Stimulated activated CD4-positive, alpha-beta T cell treated with anti-CD3 and anti-CD28 coated beads, TNF-alpha, amount 100 ng/mL, for 4 hours (primary cell): Measurements from ENCODE around the gene CCDC177.
A peak's percentile ranks its signal among the peaks of the same experiment; 100 is the strongest.

Experiments
- DNase-seq, 3 experiments: peaks; one replicate each; pipeline ENCODE4 v3.0.0-alpha.2; 2020; ENCODE audit warnings: low read depth in 3 of 3

The CCDC177 gene

DNA sequence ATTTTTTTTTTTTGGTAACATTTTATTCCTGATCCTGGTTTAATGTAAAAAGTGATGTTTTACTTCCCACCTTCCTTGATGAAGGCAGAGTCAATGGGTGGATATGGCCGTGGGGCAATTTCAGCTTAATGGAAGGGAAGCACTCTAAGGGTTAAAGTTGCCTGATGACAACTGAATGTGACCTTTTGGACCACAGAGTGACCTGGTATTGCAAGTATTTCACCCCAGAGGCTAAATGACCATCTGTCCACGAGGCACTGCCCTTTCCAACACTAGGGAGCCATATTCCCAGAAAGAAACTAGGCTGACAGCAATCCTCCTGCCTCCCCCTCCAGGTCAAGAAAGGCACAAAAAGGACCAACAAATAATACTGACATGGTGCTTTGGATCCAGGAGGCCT, 4.8 kb downstream of the CCDC177 start:
- no peak for DNase-seq

DNA sequence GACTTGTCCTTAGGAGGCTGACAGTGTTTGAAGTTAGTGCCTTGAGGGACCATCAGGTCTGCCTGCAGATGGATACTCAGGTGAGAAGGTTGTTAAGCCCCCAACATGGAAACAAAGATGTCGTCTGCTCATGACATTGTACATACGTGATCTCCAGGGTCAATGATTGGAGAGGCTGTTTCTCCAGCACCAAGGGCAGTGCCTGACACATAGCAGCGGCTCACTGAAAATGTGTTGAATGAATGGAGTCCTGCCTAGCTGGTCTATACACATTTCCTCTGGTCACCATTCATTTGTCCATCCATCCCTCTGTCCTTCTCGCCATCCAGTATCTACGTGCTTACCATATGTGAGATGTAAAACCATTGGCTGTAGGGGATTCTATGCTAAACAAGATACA, 7.1 kb downstream of the CCDC177 start:
- DNase-seq, result no peak

DNA sequence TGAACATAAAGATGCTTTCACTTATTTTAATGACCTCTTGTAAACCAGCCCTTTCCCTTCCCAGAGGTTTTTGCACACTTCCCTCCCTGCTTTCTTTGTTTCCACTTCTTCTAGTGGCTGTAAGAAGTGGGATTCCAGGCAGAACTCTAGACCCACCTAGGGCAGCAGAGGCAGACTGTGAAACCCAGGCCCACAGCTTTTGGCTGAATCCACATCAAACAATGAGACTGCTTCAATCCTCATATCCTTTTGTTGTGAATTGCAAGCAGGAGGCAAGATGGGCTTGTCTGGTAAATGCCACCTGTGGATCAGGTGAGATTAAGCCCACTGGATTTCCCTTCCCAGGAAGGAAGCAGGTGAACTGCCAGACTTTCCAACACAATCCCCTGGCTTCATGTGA, 12.8 kb downstream of the CCDC177 start:
- DNase-seq, result no peak

DNA sequence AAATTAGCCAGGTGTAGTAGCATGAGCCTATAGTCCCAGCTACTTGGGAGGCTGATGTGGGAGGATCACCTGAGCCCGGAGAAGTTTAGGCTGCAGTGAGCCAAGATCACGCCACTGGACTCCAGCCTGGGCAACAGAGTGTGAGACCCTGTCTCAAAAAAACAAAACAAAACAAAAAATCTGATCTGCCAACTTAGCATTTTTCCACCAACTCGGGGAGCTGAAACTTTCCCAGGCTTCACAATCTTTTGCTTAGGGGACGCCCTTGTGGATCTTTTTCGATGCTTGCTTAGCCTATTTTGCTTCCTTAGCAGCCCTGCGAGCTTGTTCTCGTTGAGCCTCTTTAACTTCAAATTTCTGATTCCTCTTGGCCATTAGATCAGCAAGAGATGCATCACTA, 13.8 kb downstream of the CCDC177 start:
- no peak for DNase-seq

- no peak for DNase-seq
Observed at GRCh38 chr14:69559581-69560011, 15.1 kb downstream of the CCDC177 start.

- DNase-seq, result no peak
Observed at GRCh38 chr14:69558774-69559173, 15.9 kb downstream of the CCDC177 start.

GRCh38 chr14:69554500-69554899, 20.2 kb downstream of the CCDC177 start:
- DNase-seq, result no peak

GRCh38 chr14:69553252-69553651, 21.4 kb downstream of the CCDC177 start:
- DNase-seq, result no peak

GRCh38 chr14:69551511-69551910, 23.2 kb downstream of the CCDC177 start:
- no peak for DNase-seq

DNA sequence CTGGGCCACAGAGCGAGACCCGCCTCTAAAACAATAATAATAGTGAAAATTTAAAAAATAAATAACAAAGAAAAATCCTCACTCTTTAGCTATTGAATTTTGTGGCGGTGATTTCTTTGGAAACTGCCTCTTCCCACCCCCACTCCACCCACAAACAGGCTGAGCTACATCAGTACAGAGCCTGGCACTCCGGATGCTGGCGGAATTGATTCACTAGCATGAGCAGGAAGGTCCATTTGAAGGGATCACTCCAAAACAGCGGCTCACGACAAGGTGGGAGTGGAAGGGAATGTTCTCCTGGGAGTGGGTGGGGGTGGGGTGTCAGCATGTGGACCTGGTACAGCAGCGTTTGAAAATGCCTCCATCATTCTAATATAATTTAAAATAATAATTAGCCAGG, 26.1 kb downstream of the CCDC177 start:
- DNase-seq, result no peak

DNA sequence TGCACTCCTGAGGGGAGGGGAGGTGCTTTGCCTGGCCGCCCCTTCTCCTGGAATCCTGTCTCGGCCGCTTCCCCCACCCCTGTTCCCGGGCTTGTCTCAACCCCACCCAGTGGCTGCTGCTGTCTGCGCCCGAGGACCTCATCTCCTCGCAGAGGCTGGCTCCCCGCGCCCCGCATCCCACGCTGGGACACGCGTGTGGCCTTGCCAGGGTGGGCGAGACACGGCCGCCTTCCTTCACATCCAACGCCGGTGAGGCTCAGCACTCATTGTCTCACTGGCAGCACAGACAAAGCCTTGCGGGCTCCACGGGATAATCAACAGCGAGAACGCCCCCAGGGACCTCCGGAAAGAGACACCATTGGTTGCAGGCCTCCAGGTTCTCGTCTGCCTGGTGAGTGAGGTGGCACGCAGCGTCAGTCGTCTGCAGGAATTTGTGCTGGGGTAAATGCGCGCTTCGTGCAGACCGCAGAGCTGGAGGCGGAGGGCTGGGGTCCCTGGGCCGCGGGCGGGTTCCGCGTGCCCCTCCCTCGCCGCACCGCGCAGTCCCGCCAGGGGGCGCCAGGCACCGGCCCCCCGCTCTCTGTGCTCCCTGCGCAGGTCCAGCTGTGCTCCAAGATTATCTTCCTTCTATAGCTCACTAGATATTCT, 26.8 kb downstream of the CCDC177 start:
- DNase-seq, result peak in 1 of 3 experiments; percentile 9

DNA sequence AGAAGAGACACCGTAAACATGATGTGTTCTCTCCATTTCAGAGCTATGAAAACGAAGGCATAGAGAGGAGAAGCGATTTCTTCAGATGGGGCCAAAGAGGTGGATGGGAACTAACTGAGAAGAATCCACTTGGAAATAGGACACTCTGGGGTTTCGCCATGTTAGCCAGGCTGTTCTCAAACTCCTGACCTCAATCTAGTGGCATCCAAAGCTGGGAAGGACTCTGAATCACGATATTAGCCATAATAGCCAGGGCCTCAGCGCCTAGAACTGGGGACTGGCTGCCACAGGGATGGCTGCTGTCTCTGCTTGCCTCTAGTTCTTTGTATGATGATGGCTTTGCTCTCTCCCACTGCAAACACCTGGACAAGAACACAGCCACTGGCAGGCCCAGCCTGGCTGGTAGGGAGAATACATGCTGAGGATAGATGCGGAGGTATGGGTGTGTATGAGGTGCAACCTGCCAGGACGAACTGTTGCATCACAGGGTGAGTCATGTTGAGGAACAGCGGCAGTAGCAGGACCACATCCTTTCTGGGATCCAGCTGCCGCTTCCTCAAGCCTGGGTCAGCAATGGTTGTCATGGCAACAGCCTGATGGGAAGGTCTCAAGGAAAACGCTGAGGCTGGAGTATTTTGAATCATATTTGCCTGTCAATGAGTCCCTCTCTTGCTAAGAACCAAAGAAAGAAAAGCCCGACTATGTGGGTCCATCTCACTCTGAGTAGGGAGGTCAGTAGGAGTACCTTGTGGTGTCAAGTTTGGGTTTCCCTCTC, 31.1 kb downstream of the CCDC177 start:
- no peak for DNase-seq

GRCh38 chr14:69542311-69542710, 32.4 kb downstream of the CCDC177 start:
- no peak for DNase-seq

DNA sequence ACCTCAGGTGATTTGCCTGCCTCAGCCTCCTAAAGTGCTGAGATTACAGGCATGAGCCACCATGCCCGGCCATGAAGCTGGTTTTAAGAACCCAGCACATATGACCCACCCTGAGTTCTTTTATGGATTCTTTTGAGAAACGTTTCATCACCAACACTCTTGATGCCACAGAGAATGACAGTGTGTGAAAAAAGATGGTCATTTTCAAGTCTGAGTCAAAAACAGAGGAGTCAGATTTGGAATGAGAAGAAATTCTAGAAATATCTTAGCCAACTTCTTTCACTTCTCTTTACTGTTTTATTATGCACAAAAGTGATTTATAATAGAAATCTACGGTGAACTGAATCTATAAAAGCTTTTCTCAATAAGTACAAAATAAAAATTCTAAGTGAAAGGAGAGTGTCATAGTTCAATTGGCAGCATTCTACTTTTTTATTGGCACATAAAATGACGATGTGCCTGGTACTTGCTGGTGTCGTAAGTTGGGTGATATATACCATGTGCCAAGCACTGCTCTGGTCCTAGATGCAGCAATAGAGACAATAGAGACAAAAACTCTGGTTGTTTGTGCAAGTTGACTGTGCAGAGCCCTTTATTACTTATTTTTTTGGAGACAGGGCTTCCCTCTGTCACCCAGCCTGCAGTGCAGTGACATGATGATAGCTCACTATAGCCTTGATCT, 33.9 kb downstream of the CCDC177 start:
- no peak for DNase-seq

DNA sequence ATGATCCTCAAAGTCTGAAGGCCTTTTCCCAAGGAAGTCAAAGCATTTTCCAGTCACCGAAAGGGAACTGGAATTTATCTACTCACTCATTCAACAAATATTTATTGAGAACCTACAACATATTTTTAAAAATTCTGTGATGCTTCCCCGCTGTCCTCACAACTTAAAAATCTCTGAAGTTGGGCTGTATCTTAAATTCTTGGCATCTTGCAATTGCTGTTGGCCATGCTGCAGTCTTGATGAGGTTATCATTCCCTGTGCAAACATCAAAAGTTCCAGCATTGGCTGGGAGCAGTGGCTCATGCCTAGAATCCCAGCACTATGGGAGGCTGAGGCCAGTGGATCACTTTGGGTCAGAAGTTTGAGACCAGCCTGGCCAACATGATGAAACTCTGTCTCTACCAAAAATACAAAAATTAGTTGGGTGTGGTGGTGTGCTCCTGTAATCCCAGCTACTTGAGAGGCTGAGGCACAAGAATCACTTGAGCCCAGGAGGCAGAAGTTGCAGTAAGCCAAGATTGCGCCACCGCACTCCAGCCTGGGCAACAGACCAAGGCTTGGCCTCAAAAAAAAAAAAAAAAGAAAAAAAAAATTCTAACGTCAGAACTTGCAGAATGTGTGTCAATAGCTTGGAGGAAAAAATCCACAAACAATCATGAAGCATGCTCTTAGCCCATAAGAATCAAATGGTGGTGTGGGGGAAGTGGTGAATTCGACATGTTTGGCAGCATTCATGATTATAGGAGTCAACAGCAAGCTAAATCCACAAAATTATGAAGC, 34.9 kb downstream of the CCDC177 start:
- no peak for DNase-seq

GRCh38 chr14:69538766-69539165, 35.9 kb downstream of the CCDC177 start:
- no peak for DNase-seq

- no peak for DNase-seq
Observed at GRCh38 chr14:69537900-69538299, 36.8 kb downstream of the CCDC177 start.

DNA sequence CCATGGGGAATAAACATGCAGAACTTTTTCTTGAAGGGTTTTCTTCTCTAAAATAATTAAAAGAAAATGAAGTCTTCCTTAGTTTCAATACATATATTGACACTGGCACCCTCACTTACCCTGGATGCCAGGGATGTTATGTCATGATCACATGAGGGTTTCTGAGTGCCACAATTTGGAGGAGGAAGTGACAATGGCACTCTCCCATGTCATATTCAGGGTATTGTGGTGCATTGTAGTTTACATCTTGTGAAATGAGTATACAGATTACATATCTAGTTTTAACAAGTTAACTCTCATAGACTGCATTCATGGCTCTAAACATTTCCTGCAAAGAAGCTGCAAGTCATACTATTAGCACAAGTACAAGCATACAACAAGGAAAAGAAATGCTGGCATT, 37.7 kb downstream of the CCDC177 start:
- no peak for DNase-seq

- no peak for DNase-seq
Observed at GRCh38 chr14:69535230-69535848, 39.3 kb downstream of the CCDC177 start.

GRCh38 chr14:69532561-69533340, 41.9 kb downstream of the CCDC177 start:
- no peak for DNase-seq

DNA sequence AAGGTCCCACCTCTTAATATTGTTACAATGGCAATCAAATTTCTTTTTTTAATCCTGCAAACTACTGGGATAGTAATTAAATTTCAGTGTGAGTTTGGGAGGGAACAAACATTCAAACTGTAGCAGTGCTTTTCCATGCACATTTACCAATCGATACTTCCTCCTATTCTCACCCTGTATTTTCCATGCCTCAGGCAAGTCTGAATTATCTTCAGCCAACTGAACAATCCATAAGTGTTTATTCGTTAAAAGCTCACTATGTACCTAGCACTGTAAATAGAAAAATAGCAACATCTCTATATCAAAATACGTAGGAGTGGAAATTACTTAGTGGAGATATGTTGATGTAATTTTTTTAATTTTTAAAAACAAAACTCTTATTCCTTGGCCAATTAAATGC, 43.5 kb downstream of the CCDC177 start:
- no peak for DNase-seq
